Trophoblast cell (in vitro differentiated cells and primary cell): Measurements from ENCODE around the gene DNAH1.
A peak's percentile ranks its signal among the peaks of the same experiment; 100 is the strongest.

ENCODE experiments used
- DNase-seq, 2 donors: peaks; one replicate each; pipeline ENCODE4 v3.0.0-alpha.2; 2016
- H2AFZ ChIP-seq: 2 replicates; pipeline ENCODE4 v1.6.1; 2013; ENCODE audit warnings: low read length, moderate library complexity, mild to moderate bottlenecking; ENCODE audit not compliant: insufficient read depth, poor library complexity
- H2AK5ac ChIP-seq: 2 replicates; pipeline ENCODE4 v1.6.1; 2013; ENCODE audit warnings: mild to moderate bottlenecking, low read length
- H2BK120ac ChIP-seq: 2 replicates; pipeline ENCODE4 v1.6.1; 2013; ENCODE audit warnings: low read length, mild to moderate bottlenecking, moderate library complexity; ENCODE audit not compliant: insufficient read depth, poor library complexity
- H2BK12ac ChIP-seq: 2 replicates; pipeline ENCODE4 v1.6.1; 2013; ENCODE audit warnings: mild to moderate bottlenecking, low read length, moderate library complexity
- H2BK5ac ChIP-seq: 2 replicates; pipeline ENCODE4 v1.6.1; 2013; ENCODE audit warnings: low read length, low read depth, moderate library complexity, mild to moderate bottlenecking; ENCODE audit not compliant: poor library complexity
- H3K14ac ChIP-seq: 2 replicates; pipeline ENCODE4 v1.6.1; 2013; ENCODE audit warnings: mild to moderate bottlenecking, low read length
- H3K18ac ChIP-seq: 2 replicates; pipeline ENCODE4 v1.6.1; 2013; ENCODE audit warnings: mild to moderate bottlenecking, low read length
- H3K23ac ChIP-seq: 2 replicates; pipeline ENCODE4 v1.6.1; 2013; ENCODE audit warnings: low read length
- H3K27ac ChIP-seq: 2 replicates; pipeline ENCODE4 v1.5.1; 2013; ENCODE audit warnings: low read depth, mild to moderate bottlenecking, inconsistent platforms, low read length, moderate library complexity
- H3K27me3 ChIP-seq: 2 replicates; pipeline ENCODE4 v1.6.1; 2013; ENCODE audit warnings: inconsistent platforms, mild to moderate bottlenecking, low read length, moderate library complexity; ENCODE audit not compliant: insufficient read depth
- H3K36me3 ChIP-seq, 2 experiments: 1 replicate in 1 of 2; 2 replicates in 1 of 2; pipeline ENCODE4 v1.6.1; 2013; ENCODE audit warnings: low read length in 2 of 2, mild to moderate bottlenecking in 2 of 2, moderate library complexity in 1 of 2; ENCODE audit not compliant: insufficient read depth in 2 of 2, control insufficient read depth in 1 of 2
- H3K4ac ChIP-seq: 2 replicates; pipeline ENCODE4 v1.6.1; 2013; ENCODE audit warnings: low read depth, mild to moderate bottlenecking, low read length, moderate library complexity
- H3K4me1 ChIP-seq, 2 experiments: 1 replicate in 1 of 2; 2 replicates in 1 of 2; pipeline ENCODE4 v1.6.1; 2013; ENCODE audit warnings: low read length in 2 of 2, mild to moderate bottlenecking in 2 of 2, moderate library complexity in 1 of 2; ENCODE audit not compliant: insufficient read depth in 2 of 2, control insufficient read depth in 1 of 2
- H3K4me2 ChIP-seq: 2 replicates; pipeline ENCODE4 v1.6.1; 2013; ENCODE audit warnings: inconsistent platforms, mild to moderate bottlenecking, low read length, moderate library complexity
- H3K4me3 ChIP-seq: 2 replicates; pipeline ENCODE4 v1.5.1; 2013; ENCODE audit warnings: mild to moderate bottlenecking, low read depth, low read length, inconsistent platforms
- H3K79me1 ChIP-seq: one replicate; pipeline ENCODE4 v1.6.1; 2013; ENCODE audit warnings: low read length
- H3K79me2 ChIP-seq: 2 replicates; pipeline ENCODE4 v1.6.1; 2013; ENCODE audit warnings: low read length, mild to moderate bottlenecking; ENCODE audit not compliant: control insufficient read depth, insufficient read depth, poor library complexity
- H3K9ac ChIP-seq: 2 replicates; pipeline ENCODE4 v1.6.1; 2013; ENCODE audit warnings: mild to moderate bottlenecking, low read length
- H3K9me3 ChIP-seq: 2 replicates; pipeline ENCODE4 v1.6.1; 2013; ENCODE audit warnings: low read depth, mild to moderate bottlenecking, control low read depth, inconsistent platforms, low read length; ENCODE audit not compliant: insufficient read depth
- H4K12ac ChIP-seq: 2 replicates; pipeline ENCODE4 v1.6.1; 2013; ENCODE audit warnings: low read depth, mild to moderate bottlenecking, low read length, moderate library complexity
- H4K8ac ChIP-seq: 2 replicates; pipeline ENCODE4 v1.6.1; 2013; ENCODE audit warnings: low read depth, mild to moderate bottlenecking, low read length, moderate library complexity
- H4K91ac ChIP-seq: one replicate; pipeline ENCODE4 v1.6.1; 2013; ENCODE audit warnings: low read depth, mild to moderate bottlenecking, low read length, moderate library complexity
- WGBS: extraction: QIAGEN DNeasy Blood & Tissue Kit; methylation state at CpG from one replicate; pipeline ENCODE4 v1.1.7; 2013; ENCODE audit warnings: missing lambda C conversion rate; ENCODE audit not compliant: insufficient read length, insufficient coverage; ENCODE audit errors: extremely low coverage; 5-methylcytosine and 5-hydroxymethylcytosine counted together

The DNAH1 gene

GRCh38 chr3:52339612-52340011 is 23.5 kb downstream of the DNAH1 start:
- no peak overlapping the region for H4K91ac ChIP-seq
- no CpG with 5 or more reads among the region's 3 CpGs for WGBS
- peak; percentile 50 to 87 for DNase-seq

GRCh38 chr3:52341123-52341522 is 25.0 kb downstream of the DNAH1 start:
- Histone ChIP-seq H3K4me3 (no peak overlapping the region), H3K9me3 (peaks cover 2% of the 10 kb centered on the region), H3K27me3 (no peaks in the 10 kb centered on the region), H4K8ac (no peak overlapping the region), H3K23ac (no peak overlapping the region), H2BK120ac (no peak overlapping the region), H2BK5ac (no peak overlapping the region), H2BK12ac (no peak overlapping the region), H3K18ac (no peak overlapping the region), H3K4me1 (no peaks in the 10 kb centered on the region), H3K4ac (no peak overlapping the region), H3K79me1 (no peaks in the 10 kb centered on the region), H2AK5ac (no peak overlapping the region), H3K14ac (no peak overlapping the region), H4K12ac (no peak overlapping the region), H2AFZ (no peak overlapping the region), H3K27ac (no peak overlapping the region), H3K9ac (no peak overlapping the region), H3K36me3 (no peaks in the 10 kb centered on the region), H3K4me2 (no peak overlapping the region), H4K91ac (no peak overlapping the region), H3K79me2 (no peaks in the 10 kb centered on the region)
- DNase-seq: no peak
- no CpG with 5 or more reads among the region's 5 CpGs for WGBS

More at GRCh38 chr3:52339612-52340011, 23.5 kb downstream of the DNAH1 start:
- no peak overlapping the region for H2BK12ac ChIP-seq
- H4K8ac ChIP-seq: no peak overlapping the region
- H2AFZ ChIP-seq: no peak overlapping the region
- H3K4me3 ChIP-seq: no peak overlapping the region
- no peak overlapping the region for H4K12ac ChIP-seq
- no peaks in the 10 kb centered on the region for H3K4me1 ChIP-seq
- H3K18ac ChIP-seq: no peak overlapping the region
- no peak overlapping the region for H3K4me2 ChIP-seq
- H3K27me3 ChIP-seq: no peaks in the 10 kb centered on the region
- no peak overlapping the region for H3K23ac ChIP-seq
- no peak overlapping the region for H3K9ac ChIP-seq
- H2BK120ac ChIP-seq: no peak overlapping the region
- no peaks in the 10 kb centered on the region for H3K9me3 ChIP-seq
- no peaks in the 10 kb centered on the region for H3K79me1 ChIP-seq
- H3K4ac ChIP-seq: no peak overlapping the region
- H2BK5ac ChIP-seq: no peak overlapping the region
- H3K27ac ChIP-seq: no peak overlapping the region
- no peaks in the 10 kb centered on the region for H3K79me2 ChIP-seq
- no peak overlapping the region for H2AK5ac ChIP-seq
- no peaks in the 10 kb centered on the region for H3K36me3 ChIP-seq
- H3K14ac ChIP-seq: no peak overlapping the region

GRCh38 chr3:52343946-52344600 is 28.0 kb downstream of the DNAH1 start:
- no peak for DNase-seq
- no peak overlapping the region for H3K4me3 ChIP-seq
- no peak overlapping the region for H3K23ac ChIP-seq
- H3K9me3 ChIP-seq: peaks cover 2% of the 10 kb centered on the region
- no peak overlapping the region for H2AFZ ChIP-seq
- H3K4me1 ChIP-seq: no peaks in the 10 kb centered on the region
- no peak overlapping the region for H3K9ac ChIP-seq
- H3K36me3 ChIP-seq: no peaks in the 10 kb centered on the region
- H2BK120ac ChIP-seq: no peak overlapping the region
- H3K27me3 ChIP-seq: no peaks in the 10 kb centered on the region
- H3K79me2 ChIP-seq: no peaks in the 10 kb centered on the region
- no peak overlapping the region for H3K27ac ChIP-seq
- H3K4me2 ChIP-seq: no peak overlapping the region
- no peak overlapping the region for H2AK5ac ChIP-seq
- no peak overlapping the region for H3K4ac ChIP-seq
- no peak overlapping the region for H2BK12ac ChIP-seq
- no peak overlapping the region for H4K8ac ChIP-seq
- no peak overlapping the region for H4K12ac ChIP-seq
- no CpG with 5 or more reads among the region's 11 CpGs for WGBS
- H3K79me1 ChIP-seq: no peaks in the 10 kb centered on the region
- no peak overlapping the region for H4K91ac ChIP-seq
- no peak overlapping the region for H3K18ac ChIP-seq
- H3K14ac ChIP-seq: no peak overlapping the region
- H2BK5ac ChIP-seq: no peak overlapping the region

- no peaks in the 10 kb centered on the region for H3K79me1 ChIP-seq
- H4K8ac ChIP-seq: no peak overlapping the region
- no peak overlapping the region for H2AFZ ChIP-seq
- H3K79me2 ChIP-seq: no peaks in the 10 kb centered on the region
- no peaks in the 10 kb centered on the region for H3K36me3 ChIP-seq
- WGBS: no CpG with 5 or more reads among the region's 9 CpGs
- no peak overlapping the region for H4K12ac ChIP-seq
- no peak overlapping the region for H3K4me2 ChIP-seq
- no peak overlapping the region for H2BK5ac ChIP-seq
- no peak overlapping the region for H4K91ac ChIP-seq
- no peak overlapping the region for H2BK12ac ChIP-seq
- H3K4me3 ChIP-seq: no peak overlapping the region
- no peak overlapping the region for H3K4ac ChIP-seq
- no peak overlapping the region for H3K23ac ChIP-seq
- H3K18ac ChIP-seq: no peak overlapping the region
- no peak overlapping the region for H3K14ac ChIP-seq
- H3K4me1 ChIP-seq: peaks cover 0 to 4% of the 10 kb centered on the region in 2 experiments
- no peak for DNase-seq
- H2AK5ac ChIP-seq: no peak overlapping the region
- no peaks in the 10 kb centered on the region for H3K27me3 ChIP-seq
- H2BK120ac ChIP-seq: no peak overlapping the region
- H3K27ac ChIP-seq: no peak overlapping the region
- no peak overlapping the region for H3K9ac ChIP-seq
- H3K9me3 ChIP-seq: peaks cover 2% of the 10 kb centered on the region
These were observed 29.5 kb downstream of the DNAH1 start for GRCh38 chr3:52345521-52346109.
